Transverse colon (tissue), 4 donors: ENCODE results near the gene SUPT5H. TPM values are rescaled to one million over a fixed set of nuclear protein-coding genes. Genes with fewer than 3 reads are reported as not detected.

ENCODE experiments used
- DNase-seq: peaks from one replicate; pipeline ENCODE4 v3.0.0-alpha.2; 2019
- H3K27ac ChIP-seq, 4 donors: fragments of 200-600 bp; sonication (generic); 2 replicates each; pipeline ENCODE4 v1.5.1; 2016 to 2018; ENCODE audit warnings: inconsistent platforms in 4 of 4
- H3K27me3 ChIP-seq: fragments of 200-600 bp; sonication (generic); 2 replicates; pipeline ENCODE4 v1.5.1; 2017; ENCODE audit warnings: inconsistent platforms
- H3K36me3 ChIP-seq, 4 donors: fragments of 200-600 bp; sonication (generic); 2 replicates each; pipeline ENCODE4 v1.5.1; 2017 to 2019; ENCODE audit warnings: inconsistent platforms in 4 of 4
- H3K4me1 ChIP-seq, 4 donors: fragments of 200-600 bp; sonication (generic); 2 replicates each; pipeline ENCODE4 v1.5.1; 2017 to 2020; ENCODE audit warnings: inconsistent platforms in 4 of 4
- H3K4me3 ChIP-seq, 4 donors: fragments of 200-600 bp; sonication (generic); 1 replicate in 1 of 4; 2 replicates in 3 of 4; pipeline versions ENCODE4 v1.5.1 to v1.6.1; 2017 to 2019; ENCODE audit warnings: inconsistent platforms in 4 of 4
- H3K9me3 ChIP-seq, 2 donors: fragments of 200-600 bp; sonication (generic); 2 replicates each; pipeline ENCODE4 v1.5.1; 2017 to 2019; ENCODE audit warnings: inconsistent platforms in 2 of 2
- EP300 ChIP-seq: sonication (generic); formaldehyde crosslinking; IDR thresholded peaks from one replicate; pipeline ENCODE4 v1.6.1; 2017; ENCODE audit warnings: antibody characterized with exemption, low read depth
- POLR2A ChIP-seq: fragments of 450-650 bp; IDR thresholded peaks from one replicate; pipeline ENCODE4 v1.6.1; 2016; ENCODE audit warnings: antibody characterized with exemption, mild to moderate bottlenecking, moderate library complexity
- POLR2AphosphoS5 ChIP-seq, 3 donors: sonication (generic); formaldehyde crosslinking; IDR thresholded peaks; one replicate each; pipeline ENCODE4 v1.6.1; 2016; ENCODE audit warnings: antibody characterized with exemption in 3 of 3
- WGBS, 2 donors: methylation state at CpG; one replicate each; pipeline ENCODE4 v1.1.5; 2018; ENCODE audit warnings: low coverage in 1 of 2; 5-methylcytosine and 5-hydroxymethylcytosine counted together
- in situ Hi-C, 4 donors: fragments of 200-750 bp; cut with MboI; loops; one replicate each; pipeline versions ENCODE4 v1.15.0 to v1.15.1; 2017; ENCODE audit warnings: low sequenced_read_pairs in 3 of 4, low pct_ligation_motif_present in 1 of 4, low pct_unique_long_range_greater_than_20kb in 1 of 4
- intact Hi-C: fragments of 100-400 bp; cut with DNase I; formaldehyde crosslinking; loops from one replicate; pipeline ENCODE4 v1.15.1; 2023; ENCODE audit warnings: low total_unique reads
- total RNA-seq, 4 donors: library from RNA; depleted of rRNA; stranded (reverse); fragments of >200 nt; gene quantifications; one replicate each; pipeline ENCODE4 v1.1.0, GENCODE V29; 2016
- TF ChIP-seq, protein P1 (sequence below), 5 experiments: fragments of 200-600 bp in 3 of 5; fragments of 450-650 bp in 2 of 5; sonication (generic) in 3 of 5; IDR thresholded peaks; 1 replicate in 2 of 5; 2 replicates in 3 of 5; pipeline ENCODE4 v1.5.1; 2016 to 2017; ENCODE audit warnings: antibody characterized with exemption in 5 of 5, inconsistent platforms in 3 of 5, mild to moderate bottlenecking in 2 of 5, moderate library complexity in 1 of 5

SUPT5H gene
- total RNA-seq, 4 donors from 2014 or later: 97.1 to 161 (median 125) TPM

DNA sequence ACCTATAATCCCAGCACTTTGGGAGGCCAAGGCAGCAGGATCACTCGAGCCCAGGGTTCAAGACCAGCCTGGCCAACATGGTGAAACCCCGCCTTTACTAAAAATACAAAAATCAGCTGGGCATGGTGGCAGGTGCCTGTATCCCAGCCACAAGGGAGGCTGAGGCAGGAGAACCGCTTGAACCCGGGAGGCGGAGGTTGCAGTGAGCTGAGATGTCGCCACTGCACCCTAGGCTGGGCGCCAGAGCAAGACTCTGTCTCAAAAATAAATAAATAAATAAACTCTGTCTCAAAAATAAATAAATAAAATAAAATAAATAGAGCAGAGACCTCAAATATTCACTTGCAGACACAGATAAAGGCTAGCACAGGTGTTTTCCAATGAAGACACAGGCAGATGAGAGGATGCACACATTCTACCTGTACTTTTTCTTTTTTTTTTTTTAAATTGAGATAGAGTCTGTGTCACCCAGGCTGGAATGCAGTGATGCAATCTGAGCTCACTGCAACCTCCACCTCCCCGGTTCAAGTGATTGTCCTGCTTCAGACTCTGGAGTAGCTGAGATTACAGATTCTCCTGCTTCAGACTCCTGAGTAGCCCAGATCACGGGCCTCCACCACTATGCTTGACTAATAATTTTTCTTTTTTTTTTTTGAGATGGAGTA, 7.0 kb upstream of the SUPT5H start:
- H3K27me3 ChIP-seq: no peaks in the 10 kb centered on the region
- in situ Hi-C loops (loop anchor here in 1 of 4 donors (25.0 kb wide), 1 partner anchor 99 kb away; the partner anchor contains the start of genes EID2 and EID2B), intact Hi-C loops (no loop called here)
- WGBS, 2 donors: 85 to 87% methylated on average over 9 of the region's 9 CpGs
- DNase-seq: no peak
- H3K4me1 ChIP-seq: peaks cover 20 to 32% (median 26%) of the 10 kb centered on the region in 4 donors
- H3K27ac ChIP-seq: no peak overlapping the region
- H3K9me3 ChIP-seq: no peaks in the 10 kb centered on the region
- H3K36me3 ChIP-seq: peaks cover 0 to 9% (median 4%) of the 10 kb centered on the region in 4 donors
- no peak overlapping the region for H3K4me3 ChIP-seq
- TF ChIP-seq, protein P1, sequence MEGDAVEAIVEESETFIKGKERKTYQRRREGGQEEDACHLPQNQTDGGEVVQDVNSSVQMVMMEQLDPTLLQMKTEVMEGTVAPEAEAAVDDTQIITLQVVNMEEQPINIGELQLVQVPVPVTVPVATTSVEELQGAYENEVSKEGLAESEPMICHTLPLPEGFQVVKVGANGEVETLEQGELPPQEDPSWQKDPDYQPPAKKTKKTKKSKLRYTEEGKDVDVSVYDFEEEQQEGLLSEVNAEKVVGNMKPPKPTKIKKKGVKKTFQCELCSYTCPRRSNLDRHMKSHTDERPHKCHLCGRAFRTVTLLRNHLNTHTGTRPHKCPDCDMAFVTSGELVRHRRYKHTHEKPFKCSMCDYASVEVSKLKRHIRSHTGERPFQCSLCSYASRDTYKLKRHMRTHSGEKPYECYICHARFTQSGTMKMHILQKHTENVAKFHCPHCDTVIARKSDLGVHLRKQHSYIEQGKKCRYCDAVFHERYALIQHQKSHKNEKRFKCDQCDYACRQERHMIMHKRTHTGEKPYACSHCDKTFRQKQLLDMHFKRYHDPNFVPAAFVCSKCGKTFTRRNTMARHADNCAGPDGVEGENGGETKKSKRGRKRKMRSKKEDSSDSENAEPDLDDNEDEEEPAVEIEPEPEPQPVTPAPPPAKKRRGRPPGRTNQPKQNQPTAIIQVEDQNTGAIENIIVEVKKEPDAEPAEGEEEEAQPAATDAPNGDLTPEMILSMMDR (IDR thresholded peaks at IDR 0.05): no peak
- no peak for TF ChIP-seq POLR2A
- no peak for TF ChIP-seq EP300
- TF ChIP-seq POLR2AphosphoS5 (IDR thresholded peaks at IDR 0.05): no peak

DNA sequence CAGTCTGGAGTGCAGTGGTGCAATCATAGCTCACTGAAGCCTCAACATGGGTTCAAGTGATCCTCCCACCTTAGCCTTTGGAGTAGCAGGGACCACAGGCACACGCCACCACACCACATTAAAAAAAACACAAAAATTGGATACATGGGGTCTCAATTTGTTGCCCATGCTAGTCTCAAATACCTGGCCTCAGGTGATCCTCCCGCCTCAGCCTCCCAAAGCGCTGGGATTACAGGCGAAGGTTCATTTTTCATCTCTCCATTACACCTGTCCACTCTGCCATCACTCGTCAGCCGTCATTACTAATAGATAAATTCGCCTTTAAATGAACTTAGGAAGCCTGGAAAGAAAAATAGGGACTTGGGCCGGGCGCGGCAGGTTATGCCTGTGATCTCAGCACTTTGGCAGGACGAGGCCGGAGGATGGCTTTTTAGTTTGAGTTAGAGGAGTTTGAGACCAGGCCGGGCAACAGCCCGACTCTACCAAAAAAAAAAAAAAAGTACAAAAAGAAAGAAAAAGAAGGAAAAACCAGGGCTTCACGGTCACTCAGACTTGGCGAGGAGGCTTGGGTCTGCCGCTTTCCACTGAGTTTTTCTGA, 685 bp upstream of the SUPT5H start:
- Histone ChIP-seq H3K27ac (peak overlapping the region; percentile 88 to 98 (median 96)), H3K4me3 (peak overlapping the region; percentile 61 to 95 (median 91)), H3K9me3 (no peaks in the 10 kb centered on the region), H3K4me1 (peaks cover 13 to 42% (median 26%) of the 10 kb centered on the region in 4 donors), H3K36me3 (no peaks in the 10 kb centered on the region), H3K27me3 (no peaks in the 10 kb centered on the region)
- intact Hi-C loops (no loop called here), in situ Hi-C loops (loop anchor here in 3 of 4 donors (5.0 to 25.0 kb wide), 3 partner anchors 88 to 93 kb away; partner anchors contain the start of genes EID2B (in 3 of the 3) and EID2 (in 1 of the 3))
- no peak for DNase-seq
- TF ChIP-seq EP300 (no peak), POLR2AphosphoS5 (IDR thresholded peaks at IDR 0.05) (no peak), POLR2A (no peak)
- TF ChIP-seq, protein P1 (IDR thresholded peaks at IDR 0.05): no peak
- 3 to 6% methylated on average over 12 to 17 of the region's 17 CpGs for WGBS, 2 donors

DNA sequence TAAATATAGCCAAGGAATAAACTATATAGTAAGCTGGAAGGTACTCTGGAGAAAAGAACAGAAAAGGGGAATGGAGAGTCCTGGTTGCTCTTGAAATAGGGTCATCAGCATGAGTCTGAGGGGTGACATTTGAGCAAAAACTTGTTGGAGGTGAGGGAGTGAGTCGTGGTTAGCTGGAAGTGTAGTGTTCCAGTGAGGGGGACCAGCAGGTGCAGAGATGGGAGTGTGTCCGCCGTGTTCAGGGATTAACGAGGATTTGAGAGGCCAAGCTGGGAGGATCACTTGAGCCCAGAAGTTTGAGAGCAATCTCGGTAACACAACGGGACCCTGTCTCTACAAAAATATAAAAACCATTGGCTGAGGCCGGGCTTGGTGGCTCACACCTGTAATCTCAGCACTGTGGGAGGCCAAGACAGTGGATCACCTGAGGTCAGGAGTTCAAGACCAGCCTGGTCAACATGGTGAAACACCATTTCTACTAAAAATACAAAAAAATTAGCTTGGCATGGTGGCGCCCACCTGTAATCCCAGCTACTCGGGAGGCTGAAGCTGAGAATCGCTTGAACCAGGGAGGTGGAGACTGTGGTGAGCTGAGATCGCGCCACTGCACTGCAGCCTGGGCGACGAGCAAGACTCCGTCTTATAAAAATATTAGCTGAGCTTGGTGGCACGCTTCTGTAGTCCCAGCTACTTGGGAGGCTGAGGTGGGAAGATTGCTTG, 1.1 kb downstream of the SUPT5H start:
- Histone ChIP-seq H3K27me3 (no peaks in the 10 kb centered on the region), H3K27ac (peak overlapping the region; percentile 88 to 98 (median 96)), H3K9me3 (no peaks in the 10 kb centered on the region), H3K4me1 (peaks cover 13 to 41% (median 28%) of the 10 kb centered on the region in 4 donors), H3K4me3 (peak overlapping the region; percentile 61 to 95 (median 94)), H3K36me3 (no peaks in the 10 kb centered on the region)
- TF ChIP-seq EP300 (no peak), POLR2A (no peak), POLR2AphosphoS5 (IDR thresholded peaks at IDR 0.05) (no peak)
- TF ChIP-seq, protein P1 (IDR thresholded peaks at IDR 0.05): no peak
- intact Hi-C loops: no loop called here
- no peak for DNase-seq
- 24 to 77% methylated on average over 2 to 16 of the region's 16 CpGs for WGBS, 2 donors
- in situ Hi-C loops: loop anchor here in 2 of 4 donors (10.0 to 25.0 kb wide), 2 partner anchors 88 to 91 kb away; partner anchors contain the start of genes EID2B (in 2 of the 2) and EID2 (in 1 of the 2)

DNA sequence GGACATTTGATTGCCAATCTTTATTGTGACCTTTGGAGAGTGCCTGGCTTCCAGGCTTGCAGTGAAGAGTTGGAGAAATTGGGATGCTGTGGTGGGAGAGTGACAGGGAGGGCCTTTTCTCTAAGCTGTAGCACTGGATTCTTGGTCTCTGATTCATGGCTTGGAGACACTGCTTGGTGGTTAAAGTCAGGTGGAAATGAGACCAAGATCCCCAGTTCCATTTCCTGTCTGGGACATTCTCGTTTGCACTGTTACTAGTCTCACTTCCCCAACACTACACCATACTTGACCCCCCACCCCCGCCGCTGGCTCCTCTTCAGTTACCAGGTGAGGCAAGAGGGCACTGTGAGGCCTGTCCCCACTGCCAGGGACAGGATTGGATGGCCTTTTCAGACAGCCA, 2.9 kb downstream of the SUPT5H start:
- H3K36me3 ChIP-seq: peaks cover 0 to 6% (median under 1%) of the 10 kb centered on the region in 4 donors
- in situ Hi-C loops (loop anchor here in 2 of 4 donors (10.0 to 25.0 kb wide), 2 partner anchors 87 to 89 kb away; partner anchors contain the start of genes EID2B (in 2 of the 2) and EID2 (in 1 of the 2)), intact Hi-C loops (no loop called here)
- H3K9me3 ChIP-seq: no peaks in the 10 kb centered on the region
- TF ChIP-seq EP300 (no peak), POLR2A (no peak), POLR2AphosphoS5 (IDR thresholded peaks at IDR 0.05) (no peak)
- TF ChIP-seq, protein P1 (IDR thresholded peaks at IDR 0.05): no peak
- no peaks in the 10 kb centered on the region for H3K27me3 ChIP-seq
- WGBS, 2 donors: 67 to 69% methylated on average over 3 of the region's 3 CpGs
- DNase-seq: no peak
- H3K27ac ChIP-seq: no peak overlapping the region
- no peak overlapping the region for H3K4me3 ChIP-seq
- peaks cover 13 to 41% (median 28%) of the 10 kb centered on the region in 4 donors for H3K4me1 ChIP-seq
